Measurements from ENCODE around the gene CACNB4.

Gene CACNB4

GRCh38 chr2:151844211-151844896, 254.5 kb downstream of the CACNB4 start:
- no peak for DNase-seq

GRCh38 chr2:151843691-151844061, 255.2 kb downstream of the CACNB4 start:
- no peak for DNase-seq

- DNase-seq, result no peak
Observed at GRCh38 chr2:151842830-151843690, 255.8 kb downstream of the CACNB4 start.

- no peak for DNase-seq
Observed at GRCh38 chr2:151841047-151841424, 257.8 kb downstream of the CACNB4 start.

GRCh38 chr2:151840216-151841046, 258.4 kb downstream of the CACNB4 start:
- no peak for DNase-seq

- DNase-seq, result no peak
Observed at GRCh38 chr2:151837926-151838325, 260.9 kb downstream of the CACNB4 start.

- DNase-seq, result no peak
Observed at GRCh38 chr2:151833984-151834383, 264.9 kb downstream of the CACNB4 start.

- no peak for DNase-seq
Observed at GRCh38 chr2:151830961-151831360, 267.9 kb downstream of the CACNB4 start.

GRCh38 chr2:151828890-151829324, 269.9 kb downstream of the CACNB4 start:
- DNase-seq, result no peak

GRCh38 chr2:151828143-151828889, 270.5 kb downstream of the CACNB4 start, which contains the start of gene ARL5A:
TSS of gene ARL5A (minus strand) at chr2:151828421. CDS start at chr2:151828176, 245 bp downstream.
- DNase-seq, result peak; percentile 97

- peak; percentile 53 for DNase-seq
Observed at GRCh38 chr2:151827564-151828142, 271.2 kb downstream of the CACNB4 start.

- DNase-seq, result no peak
Observed at GRCh38 chr2:151826737-151827157, 272.1 kb downstream of the CACNB4 start.

- no peak for DNase-seq
Observed at GRCh38 chr2:151824886-151825285, 274.0 kb downstream of the CACNB4 start.

GRCh38 chr2:151823651-151824050, 275.2 kb downstream of the CACNB4 start:
- no peak for DNase-seq

GRCh38 chr2:151819920-151820319, 278.9 kb downstream of the CACNB4 start:
- no peak for DNase-seq

GRCh38 chr2:151817929-151818328, 280.9 kb downstream of the CACNB4 start:
- no peak for DNase-seq

GRCh38 chr2:151816843-151817242, 282.0 kb downstream of the CACNB4 start:
- no peak for DNase-seq

- no peak for DNase-seq
Observed at GRCh38 chr2:151815821-151816489, 282.9 kb downstream of the CACNB4 start.

GRCh38 chr2:151810489-151810888, 288.4 kb downstream of the CACNB4 start:
- no peak for DNase-seq

GRCh38 chr2:151809073-151809383, 289.8 kb downstream of the CACNB4 start:
- DNase-seq, result no peak

GRCh38 chr2:151808258-151809072, 290.4 kb downstream of the CACNB4 start:
- DNase-seq, result peak; percentile 5
